Measurements from ENCODE around the gene SPHKAP. TPM values are rescaled to one million over a fixed set of nuclear protein-coding genes. Genes with fewer than 3 reads are reported as not detected.

The SPHKAP gene
- total and polyA plus RNA-seq, 2 donors (not counting 1 experiment from before 2014, with no cell fraction given) = not detected

GRCh38 chr2:228072669-228073068 lies 108.8 kb downstream of the SPHKAP start:
- H3K36me3 ChIP-seq (ENCODE audit: control insufficient read depth, insufficient read depth, low read length) = no peaks in the 10 kb centered on the region
- no peak overlapping the region for H3K9ac ChIP-seq (ENCODE audit: insufficient read depth, low read length)
- no peaks in the 10 kb centered on the region for H4K20me1 ChIP-seq (ENCODE audit: control insufficient read depth, extremely low read depth, insufficient read depth, low read length)
- no peak overlapping the region for H3K4me3 ChIP-seq (replicated peaks in 1 of 4; ENCODE audit: control extremely low read depth in 1 of 4, insufficient read depth in 1 of 4, low read depth in 3 of 4, low read length in 4 of 4)
- no peaks in the 10 kb centered on the region for H3K4me1 ChIP-seq (ENCODE audit: control insufficient read depth, extremely low read depth, insufficient read depth, low read length)
- no peak for DNase-seq (ENCODE audit: low read depth in 2 of 2)
- H2AFZ ChIP-seq (ENCODE audit: low read length) = no peak overlapping the region
- H3K79me2 ChIP-seq (ENCODE audit: control insufficient read depth, insufficient read depth, low read length) = no peaks in the 10 kb centered on the region
- H3K9me3 ChIP-seq (ENCODE audit: control insufficient read depth, insufficient read depth, low read depth, low read length) = no peaks in the 10 kb centered on the region
- H3K4me2 ChIP-seq (ENCODE audit: extremely low read depth, insufficient read depth, low read length) = no peak overlapping the region
- TF ChIP-seq CTCF (conservative IDR thresholded peaks at IDR 0.05 in 1 of 2, IDR thresholded peaks at IDR 0.05 in 1 of 2; ENCODE audit: low read depth in 1 of 2, low read length in 2 of 2) (no peak), EZH2 (IDR thresholded peaks at IDR 0.05; ENCODE audit: low read length, missing control alignments) (no peak)
- H3K27ac ChIP-seq (ENCODE audit: insufficient read depth, low read length) = no peak overlapping the region
- no peaks in the 10 kb centered on the region for H3K27me3 ChIP-seq (ENCODE audit: control insufficient read depth, insufficient read depth, low read length)

GRCh38 chr2:228067309-228067708 lies 114.2 kb downstream of the SPHKAP start:
- Histone ChIP-seq H3K79me2 (ENCODE audit: control insufficient read depth, insufficient read depth, low read length) (no peaks in the 10 kb centered on the region), H3K27me3 (ENCODE audit: control insufficient read depth, insufficient read depth, low read length) (no peaks in the 10 kb centered on the region), H3K9ac (ENCODE audit: insufficient read depth, low read length) (no peak overlapping the region), H3K36me3 (ENCODE audit: control insufficient read depth, insufficient read depth, low read length) (no peaks in the 10 kb centered on the region), H3K4me2 (ENCODE audit: extremely low read depth, insufficient read depth, low read length) (no peak overlapping the region), H2AFZ (ENCODE audit: low read length) (no peak overlapping the region), H4K20me1 (ENCODE audit: control insufficient read depth, extremely low read depth, insufficient read depth, low read length) (no peaks in the 10 kb centered on the region), H3K4me1 (ENCODE audit: control insufficient read depth, extremely low read depth, insufficient read depth, low read length) (no peaks in the 10 kb centered on the region), H3K4me3 (replicated peaks in 1 of 4; ENCODE audit: control extremely low read depth in 1 of 4, insufficient read depth in 1 of 4, low read depth in 3 of 4, low read length in 4 of 4) (no peak overlapping the region), H3K9me3 (ENCODE audit: control insufficient read depth, insufficient read depth, low read depth, low read length) (no peaks in the 10 kb centered on the region), H3K27ac (ENCODE audit: insufficient read depth, low read length) (no peak overlapping the region)
- no peak for DNase-seq (ENCODE audit: low read depth in 2 of 2)
- TF ChIP-seq CTCF (conservative IDR thresholded peaks at IDR 0.05 in 1 of 2, IDR thresholded peaks at IDR 0.05 in 1 of 2; ENCODE audit: low read depth in 1 of 2, low read length in 2 of 2) (no peak), EZH2 (IDR thresholded peaks at IDR 0.05; ENCODE audit: low read length, missing control alignments) (no peak)

GRCh38 chr2:228066126-228066798 lies 115.2 kb downstream of the SPHKAP start:
- Histone ChIP-seq H3K4me3 (replicated peaks in 1 of 4; ENCODE audit: control extremely low read depth in 1 of 4, insufficient read depth in 1 of 4, low read depth in 3 of 4, low read length in 4 of 4) (no peak overlapping the region), H3K9me3 (ENCODE audit: control insufficient read depth, insufficient read depth, low read depth, low read length) (no peaks in the 10 kb centered on the region), H3K9ac (ENCODE audit: insufficient read depth, low read length) (no peak overlapping the region), H3K27ac (ENCODE audit: insufficient read depth, low read length) (no peak overlapping the region), H3K36me3 (ENCODE audit: control insufficient read depth, insufficient read depth, low read length) (no peaks in the 10 kb centered on the region), H4K20me1 (ENCODE audit: control insufficient read depth, extremely low read depth, insufficient read depth, low read length) (no peaks in the 10 kb centered on the region), H3K79me2 (ENCODE audit: control insufficient read depth, insufficient read depth, low read length) (no peaks in the 10 kb centered on the region), H2AFZ (ENCODE audit: low read length) (no peak overlapping the region), H3K27me3 (ENCODE audit: control insufficient read depth, insufficient read depth, low read length) (no peaks in the 10 kb centered on the region), H3K4me1 (ENCODE audit: control insufficient read depth, extremely low read depth, insufficient read depth, low read length) (no peaks in the 10 kb centered on the region), H3K4me2 (ENCODE audit: extremely low read depth, insufficient read depth, low read length) (no peak overlapping the region)
- no peak for DNase-seq (ENCODE audit: low read depth in 2 of 2)
- TF ChIP-seq EZH2 (IDR thresholded peaks at IDR 0.05; ENCODE audit: low read length, missing control alignments) (no peak), CTCF (conservative IDR thresholded peaks at IDR 0.05 in 1 of 2, IDR thresholded peaks at IDR 0.05 in 1 of 2; ENCODE audit: low read depth in 1 of 2, low read length in 2 of 2) (no peak)
